Measurements from ENCODE around the gene ZNF487.

DNA sequence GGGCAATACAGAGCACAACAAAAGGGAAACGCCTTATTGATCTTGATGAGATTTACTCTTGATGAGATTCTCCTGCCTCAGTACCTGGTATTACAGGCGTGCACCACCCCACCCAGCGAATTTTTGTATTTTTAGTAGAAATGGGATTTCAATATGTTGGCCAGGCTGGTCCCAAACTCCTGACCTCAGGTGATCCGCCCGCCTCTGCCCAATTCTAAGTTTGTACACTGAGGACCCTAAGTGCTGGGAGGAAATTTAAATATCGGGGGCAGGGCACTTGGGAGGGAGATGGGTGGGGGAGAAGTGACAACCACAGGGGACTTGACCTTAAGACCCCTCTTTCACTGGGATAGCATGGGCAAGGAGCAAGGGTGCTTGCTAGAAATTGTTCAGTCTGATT lies 42.0 kb upstream of the ZNF487 start:
- TF ChIP-seq POLR2AphosphoS5 (IDR thresholded peaks at IDR 0.05; ENCODE audit: low read depth, low read length) (no peak), REST (IDR thresholded peaks at IDR 0.05; ENCODE audit: insufficient read depth in 1 of 2, low read depth in 2 of 2, low read length in 2 of 2) (no peak), TAF1 (IDR thresholded peaks at IDR 0.05; ENCODE audit: borderline replicate concordance, insufficient read depth, low read length) (no peak), SIN3A (IDR thresholded peaks at IDR 0.05; ENCODE audit: borderline replicate concordance, insufficient read depth, low read length) (no peak)

All from PFSK-1 (cell line).